Right lobe of liver (tissue), 6 donors: Measurements from ENCODE around the gene RAP1GDS1. TPM values are rescaled to one million over a fixed set of nuclear protein-coding genes. Genes with fewer than 3 reads are reported as not detected.

Experiments used
- ATAC-seq, 4 donors: fragments of 200-7000 bp; cut with Tn5 transposase; one replicate each; pipeline ENCODE4 v1.9.1; 2020; ENCODE audit warnings: mild to moderate bottlenecking in 4 of 4, moderate library complexity in 4 of 4
- DNase-seq, 3 donors: peaks; one replicate each; pipeline ENCODE4 v3.0.0-alpha.2; 2020
- H3K27ac ChIP-seq, 3 donors: fragments of 200-600 bp; one replicate each; pipeline ENCODE4 v1.8.0; 2022
- H3K27me3 ChIP-seq, 2 donors: fragments of 200-600 bp; one replicate each; pipeline ENCODE4 v1.8.0; 2022
- H3K36me3 ChIP-seq, 4 donors: fragments of 200-600 bp; sonication (generic) in 1 of 4; one replicate each; pipeline versions ENCODE4 v1.5.1 to v1.8.0; 2017 to 2022; ENCODE audit warnings: control low read depth in 1 of 4
- H3K4me1 ChIP-seq, 4 donors: fragments of 200-600 bp; sonication (generic) in 1 of 4; one replicate each; pipeline versions ENCODE4 v1.5.1 to v1.8.0; 2017 to 2022; ENCODE audit warnings: control low read depth in 1 of 4
- H3K4me3 ChIP-seq, 3 donors: fragments of 200-600 bp; one replicate each; pipeline ENCODE4 v1.8.0; 2022
- H3K9me3 ChIP-seq, 4 donors: fragments of 200-600 bp; sonication (generic) in 1 of 4; one replicate each; pipeline versions ENCODE4 v1.5.1 to v1.8.0; 2017 to 2022; ENCODE audit warnings: control low read depth in 1 of 4
- POLR2A ChIP-seq: fragments of 450-650 bp; IDR thresholded peaks from one replicate; pipeline ENCODE4 v1.6.1; 2017; ENCODE audit warnings: antibody characterized with exemption, mild to moderate bottlenecking
- WGBS: methylation state at CpG from one replicate; pipeline ENCODE4 v1.1.6; 2018; ENCODE audit warnings: low coverage, low lambda C conversion rate; ENCODE audit not compliant: insufficient coverage; ENCODE audit errors: missing lambda C conversion rate; 5-methylcytosine and 5-hydroxymethylcytosine counted together
- intact Hi-C, 2 donors: fragments of 100-400 bp; cut with DNase I; formaldehyde crosslinking; loops; one replicate each; pipeline versions ENCODE4 v1.11.2 to v1.14.1; 2022
- total RNA-seq, 6 experiments: library from RNA; depleted of rRNA in 2 of 6; stranded (reverse); fragments of >200 nt in 2 of 6; fragmentation: NEBNext Ultra II Directional in 3 of 6; extraction: Animal tissue kit (Norgen Biotek cat#: 25700) in 3 of 6; gene quantifications; one replicate each; pipeline versions ENCODE4 v1.1.0 to v1.2.4, GENCODE V29; 2016 to 2023
- TF ChIP-seq, protein P1 (sequence below), 4 donors: fragments of 200-600 bp in 3 of 4; fragments of 450-650 bp in 1 of 4; IDR thresholded peaks; one replicate each; pipeline versions ENCODE4 v1.5.1 to v1.8.0; 2016 to 2022; ENCODE audit warnings: antibody characterized with exemption in 4 of 4, mild to moderate bottlenecking in 2 of 4
- donor health status: DM: no; HTN: yes; CAD: no.
- donor health status: DM: no; HTN: no; CAD: no.
- donor health status: DM: no; HTN: no; CAD: no.
- donor health status: DM: no; HTN: yes; CAD: no.
- donor health status: DM: no; HTN: yes; CAD: no.

The RAP1GDS1 gene
- total RNA-seq, 6 experiments from 2014 or later = 17.4 to 29.8 (median 20.9) TPM

DNA sequence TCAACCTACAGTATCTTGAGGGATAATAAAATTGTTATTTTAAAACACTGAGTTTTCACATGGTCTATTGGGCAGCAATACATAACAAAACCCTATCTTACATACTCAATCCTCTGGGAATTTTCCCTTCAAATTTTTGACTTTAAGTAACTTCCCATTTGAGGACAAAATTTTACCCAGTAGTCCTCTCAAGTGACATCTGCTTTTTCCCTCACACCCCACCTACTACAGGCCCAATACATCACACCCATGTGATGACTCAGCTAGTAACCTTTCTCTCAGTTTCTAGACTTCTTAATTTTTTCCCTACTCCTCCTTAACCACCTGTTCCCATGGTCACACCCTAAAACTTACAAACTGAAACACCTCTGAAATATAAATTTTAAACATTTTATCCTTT is 12.2 kb upstream of the RAP1GDS1 start:
- intact Hi-C loops = no loop called here
- no peaks in the 10 kb centered on the region for H3K27me3 ChIP-seq
- no peak for ATAC-seq
- no peak for TF ChIP-seq POLR2A
- TF ChIP-seq, protein P1, sequence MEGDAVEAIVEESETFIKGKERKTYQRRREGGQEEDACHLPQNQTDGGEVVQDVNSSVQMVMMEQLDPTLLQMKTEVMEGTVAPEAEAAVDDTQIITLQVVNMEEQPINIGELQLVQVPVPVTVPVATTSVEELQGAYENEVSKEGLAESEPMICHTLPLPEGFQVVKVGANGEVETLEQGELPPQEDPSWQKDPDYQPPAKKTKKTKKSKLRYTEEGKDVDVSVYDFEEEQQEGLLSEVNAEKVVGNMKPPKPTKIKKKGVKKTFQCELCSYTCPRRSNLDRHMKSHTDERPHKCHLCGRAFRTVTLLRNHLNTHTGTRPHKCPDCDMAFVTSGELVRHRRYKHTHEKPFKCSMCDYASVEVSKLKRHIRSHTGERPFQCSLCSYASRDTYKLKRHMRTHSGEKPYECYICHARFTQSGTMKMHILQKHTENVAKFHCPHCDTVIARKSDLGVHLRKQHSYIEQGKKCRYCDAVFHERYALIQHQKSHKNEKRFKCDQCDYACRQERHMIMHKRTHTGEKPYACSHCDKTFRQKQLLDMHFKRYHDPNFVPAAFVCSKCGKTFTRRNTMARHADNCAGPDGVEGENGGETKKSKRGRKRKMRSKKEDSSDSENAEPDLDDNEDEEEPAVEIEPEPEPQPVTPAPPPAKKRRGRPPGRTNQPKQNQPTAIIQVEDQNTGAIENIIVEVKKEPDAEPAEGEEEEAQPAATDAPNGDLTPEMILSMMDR (IDR thresholded peaks at IDR 0.05) = no peak
- H3K4me1 ChIP-seq = peaks cover 0 to 11% (median 0%) of the 10 kb centered on the region in 4 donors
- H3K36me3 ChIP-seq = no peaks in the 10 kb centered on the region
- no peak for DNase-seq
- no peaks in the 10 kb centered on the region for H3K9me3 ChIP-seq
- no peak overlapping the region for H3K4me3 ChIP-seq
- no peak overlapping the region for H3K27ac ChIP-seq

DNA sequence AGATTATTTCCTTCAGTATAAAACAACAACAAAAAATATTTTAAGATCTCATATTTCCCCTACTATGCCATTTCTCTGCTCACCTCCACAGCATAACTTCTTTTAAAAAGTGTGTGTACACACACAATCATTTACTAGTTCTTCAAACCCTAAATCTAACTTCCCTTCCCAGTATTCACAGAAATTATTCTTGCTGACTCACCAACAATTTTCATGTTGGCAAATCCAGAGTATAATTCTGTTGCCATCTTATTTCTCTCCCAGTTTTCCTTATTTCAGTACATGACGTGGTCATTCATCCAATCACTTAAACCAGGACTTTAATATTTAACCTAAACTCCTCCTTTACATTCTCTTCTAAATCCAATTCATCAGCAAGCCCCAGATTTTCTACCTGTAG is 11.4 kb upstream of the RAP1GDS1 start:
- WGBS = 68% methylated on average over 1 of the region's 1 CpG
- ATAC-seq (no peak), DNase-seq (no peak)
- no peaks in the 10 kb centered on the region for H3K36me3 ChIP-seq
- no peaks in the 10 kb centered on the region for H3K27me3 ChIP-seq
- no peak overlapping the region for H3K4me3 ChIP-seq
- H3K4me1 ChIP-seq = peaks cover 0 to 13% (median 0%) of the 10 kb centered on the region in 4 donors
- no peak overlapping the region for H3K27ac ChIP-seq
- intact Hi-C loops = no loop called here
- H3K9me3 ChIP-seq = no peaks in the 10 kb centered on the region
- no peak for TF ChIP-seq POLR2A
- TF ChIP-seq, protein P1 (IDR thresholded peaks at IDR 0.05) = no peak

DNA sequence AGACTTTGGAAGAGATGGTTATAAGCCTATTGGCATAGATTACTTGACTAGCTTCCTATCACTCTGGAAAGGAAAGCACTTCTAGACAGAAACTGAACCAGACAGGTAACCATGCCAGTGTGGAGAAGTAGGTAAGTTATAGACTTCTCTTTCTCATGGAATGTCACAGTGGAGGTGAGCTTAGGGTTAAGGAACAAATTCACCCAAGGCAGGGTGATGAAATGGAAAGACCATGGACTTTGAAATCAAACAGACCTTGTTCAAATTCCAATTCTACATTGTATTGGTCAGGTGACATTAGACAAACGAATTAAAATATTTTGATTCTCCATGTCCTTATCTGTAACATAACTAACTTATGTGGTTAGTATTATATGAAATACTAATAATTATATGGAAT is 7.7 kb upstream of the RAP1GDS1 start:
- H3K36me3 ChIP-seq = no peaks in the 10 kb centered on the region
- intact Hi-C loops = no loop called here
- H3K27me3 ChIP-seq = no peaks in the 10 kb centered on the region
- TF ChIP-seq, protein P1 (IDR thresholded peaks at IDR 0.05) = no peak
- TF ChIP-seq POLR2A = no peak
- H3K4me1 ChIP-seq = peaks cover 0 to 13% (median 0%) of the 10 kb centered on the region in 4 donors
- peak overlapping the region in 1 of 3 donors; percentile 4 for H3K27ac ChIP-seq
- ATAC-seq = peak; percentile 80 to 95 (median 87)
- DNase-seq = no peak
- 27% methylated on average over 1 of the region's 1 CpG for WGBS
- H3K9me3 ChIP-seq = no peaks in the 10 kb centered on the region
- H3K4me3 ChIP-seq = no peak overlapping the region

DNA sequence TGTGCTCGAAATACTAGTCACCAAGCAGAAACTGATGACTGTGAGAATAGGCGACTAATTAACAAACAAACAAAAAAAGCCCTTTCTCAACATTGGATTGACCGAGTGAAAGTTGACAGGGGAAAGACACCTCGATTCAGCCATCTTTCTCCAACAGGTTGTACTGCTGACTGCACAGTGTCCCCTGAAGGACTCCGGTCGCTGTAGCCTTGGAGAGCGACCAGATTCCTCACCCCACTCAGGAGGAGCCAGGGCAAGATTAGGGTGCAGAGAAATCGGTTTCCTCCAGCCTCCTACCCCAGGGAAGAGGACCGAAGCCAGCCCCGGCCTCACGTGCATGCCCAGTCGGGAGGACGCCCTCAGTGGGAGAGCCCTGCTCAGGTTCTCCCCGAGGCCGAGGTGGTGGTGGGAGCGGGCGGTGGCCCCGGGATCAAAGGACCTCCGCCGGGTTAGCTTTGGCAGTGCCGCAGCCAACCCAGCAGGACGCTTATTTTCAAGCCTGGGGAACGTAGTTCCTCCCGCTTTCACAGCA is 1.1 kb upstream of the RAP1GDS1 start:
- Histone ChIP-seq H3K27ac (peak overlapping the region; percentile 93 to 97 (median 94)), H3K9me3 (no peaks in the 10 kb centered on the region), H3K36me3 (no peaks in the 10 kb centered on the region), H3K27me3 (no peaks in the 10 kb centered on the region), H3K4me1 (peaks cover 0 to 20% (median 0%) of the 10 kb centered on the region in 4 donors), H3K4me3 (peak overlapping the region; percentile 63 to 87 (median 80))
- WGBS = 1% methylated on average over 7 of the region's 24 CpGs
- intact Hi-C loops = no loop called here
- TF ChIP-seq POLR2A = no peak
- TF ChIP-seq, protein P1 (IDR thresholded peaks at IDR 0.05) = no peak
- DNase-seq = peak; percentile 66 to 80 (median 72)
- ATAC-seq = peak; percentile 47 to 67 (median 51)
